Midbrain (tissue), 1 donor: ENCODE results near the gene SDC3.

Experiments
- DNase-seq: peaks from one replicate; lab custom pipeline; 2025; lab: John Stamatoyannopoulos, UW

SDC3 gene

GRCh38 chr1:30847358-30847972, 61.1 kb downstream of the SDC3 start:
- peak; percentile 79 for DNase-seq

DNA sequence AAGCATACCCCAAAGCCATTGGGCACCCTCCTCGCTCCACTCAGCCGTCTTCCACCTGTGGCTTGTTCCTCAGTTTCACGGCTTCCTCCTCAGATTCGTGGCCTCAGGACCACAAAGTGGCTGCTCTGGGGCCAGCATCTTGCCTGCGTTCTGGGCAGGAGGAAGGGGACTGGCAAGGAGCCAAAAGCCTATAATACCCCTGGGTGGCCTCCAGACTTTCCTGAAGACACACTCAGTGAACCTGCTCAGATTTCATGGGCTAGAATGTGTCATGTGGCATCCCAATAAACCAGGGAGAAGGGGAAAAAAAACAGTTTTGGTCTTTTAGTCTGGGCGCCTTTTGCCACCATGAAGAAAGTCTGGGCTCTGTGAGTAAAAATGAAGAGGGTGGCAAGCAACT, 62.0 kb downstream of the SDC3 start:
- no peak for DNase-seq

DNA sequence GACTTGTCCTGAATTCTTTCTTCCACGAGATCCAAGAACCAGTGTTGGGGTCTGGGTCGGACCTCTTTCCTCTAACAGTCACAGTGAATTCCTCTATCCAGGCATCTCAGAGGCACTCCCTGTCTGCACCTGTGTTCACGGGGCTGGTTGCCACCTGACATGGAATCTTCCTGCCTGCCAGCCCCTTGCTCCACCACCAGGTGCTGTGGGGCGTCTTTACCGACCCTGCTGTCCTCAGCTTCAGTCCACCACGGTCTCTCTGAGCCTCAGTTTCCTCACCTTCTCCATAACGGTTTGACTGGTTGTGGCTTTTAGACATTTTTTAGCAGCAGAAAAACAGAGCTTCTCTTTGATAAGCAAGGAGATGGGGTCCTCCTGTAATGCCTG, 62.7 kb downstream of the SDC3 start:
- no peak for DNase-seq

- DNase-seq = no peak
These were observed 63.2 kb downstream of the SDC3 start for GRCh38 chr1:30845237-30845903.

DNA sequence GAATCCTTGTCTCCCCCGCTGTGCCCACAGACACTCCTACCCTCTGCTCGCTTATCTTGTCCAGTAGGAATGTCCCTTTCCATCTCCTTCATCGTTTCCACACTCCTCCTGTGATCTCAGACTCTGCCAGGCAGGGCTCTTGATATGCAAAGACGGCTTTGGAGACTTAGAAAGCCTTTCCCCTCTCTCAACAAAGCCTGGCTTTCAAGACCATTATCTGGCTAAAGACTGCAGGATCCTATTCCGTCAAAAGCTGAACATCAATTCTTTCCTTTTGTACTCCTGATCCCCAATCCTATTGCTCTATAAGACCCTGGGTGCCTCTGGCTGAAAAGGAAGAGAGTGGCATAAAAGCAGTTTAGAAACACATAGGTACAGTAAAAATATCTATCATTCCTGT, 63.9 kb downstream of the SDC3 start:
- DNase-seq = no peak

DNA sequence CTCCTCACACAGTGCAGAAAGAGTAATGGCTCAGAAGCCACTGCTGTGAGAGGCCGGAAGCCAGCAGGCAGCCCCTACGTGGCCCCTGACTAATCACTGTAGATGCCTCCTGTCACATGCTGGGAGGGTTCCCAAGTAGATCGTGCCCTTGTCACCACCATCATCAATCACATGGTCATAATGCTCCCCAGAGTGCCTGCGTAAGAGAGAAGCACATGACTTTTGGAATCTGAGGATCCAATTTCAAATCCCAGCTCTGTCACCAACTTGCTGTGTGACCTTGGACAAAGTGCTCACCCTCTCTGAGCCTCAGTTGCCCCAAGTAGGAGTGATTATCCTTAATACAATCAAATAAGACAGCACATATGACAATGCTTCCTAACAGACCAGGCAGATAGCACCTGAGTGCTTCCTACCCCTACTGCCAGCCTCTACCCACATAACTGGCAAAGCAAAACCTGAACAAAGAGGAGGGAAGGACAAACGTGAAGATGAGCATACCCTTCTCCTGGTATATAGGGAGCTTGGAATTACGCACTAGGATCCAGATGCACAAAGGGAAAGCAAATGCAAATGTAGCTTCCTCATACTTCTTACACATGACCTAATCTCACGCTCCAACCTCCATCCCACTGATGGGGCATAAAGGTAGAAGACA, 65.7 kb downstream of the SDC3 start:
- DNase-seq = no peak

GRCh38 chr1:30840904-30841598, 67.5 kb downstream of the SDC3 start:
- no peak for DNase-seq

DNA sequence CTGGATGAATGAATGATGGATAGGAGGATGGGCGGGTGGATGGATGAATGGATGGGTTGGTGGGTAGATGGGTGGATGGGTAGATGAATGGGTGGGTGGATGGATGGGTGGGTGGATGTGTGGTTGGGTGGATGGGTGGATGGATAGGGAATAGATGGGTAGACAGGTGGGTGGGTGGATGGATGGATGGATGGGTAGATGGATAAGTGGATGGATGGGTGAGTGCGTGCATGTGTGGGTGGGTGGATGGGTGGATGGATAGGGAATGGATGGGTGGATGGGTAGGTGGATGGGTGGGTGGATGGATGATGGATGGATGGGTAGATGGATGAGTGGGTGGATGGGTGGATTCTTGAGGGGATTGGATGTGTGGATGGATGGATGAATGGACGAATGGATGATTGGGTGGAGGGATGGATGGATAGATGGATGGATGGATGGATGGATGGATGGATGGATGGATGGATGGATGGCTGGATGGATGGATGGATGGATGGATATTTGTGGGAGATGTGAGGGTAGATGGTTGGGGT, 68.7 kb downstream of the SDC3 start:
- no peak for DNase-seq

DNA sequence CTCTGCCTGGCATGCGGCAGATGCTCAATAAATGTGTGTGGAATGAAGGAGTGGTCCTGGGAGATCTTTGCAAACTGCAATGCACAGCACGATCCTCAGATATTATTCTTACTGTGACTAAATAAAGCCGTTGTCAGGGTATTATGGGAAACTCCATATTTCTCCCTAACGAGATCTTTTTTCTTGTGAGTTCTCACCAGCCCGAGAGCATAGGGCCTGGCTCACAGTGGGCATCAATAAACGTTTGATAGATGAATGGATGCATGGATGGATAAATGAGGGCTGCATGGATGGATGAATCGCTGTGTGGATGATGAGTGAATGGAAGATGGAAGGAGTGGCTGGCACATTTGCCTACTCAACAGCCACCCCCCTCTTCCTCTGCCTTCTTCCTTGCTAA, 69.6 kb downstream of the SDC3 start:
- no peak for DNase-seq

DNA sequence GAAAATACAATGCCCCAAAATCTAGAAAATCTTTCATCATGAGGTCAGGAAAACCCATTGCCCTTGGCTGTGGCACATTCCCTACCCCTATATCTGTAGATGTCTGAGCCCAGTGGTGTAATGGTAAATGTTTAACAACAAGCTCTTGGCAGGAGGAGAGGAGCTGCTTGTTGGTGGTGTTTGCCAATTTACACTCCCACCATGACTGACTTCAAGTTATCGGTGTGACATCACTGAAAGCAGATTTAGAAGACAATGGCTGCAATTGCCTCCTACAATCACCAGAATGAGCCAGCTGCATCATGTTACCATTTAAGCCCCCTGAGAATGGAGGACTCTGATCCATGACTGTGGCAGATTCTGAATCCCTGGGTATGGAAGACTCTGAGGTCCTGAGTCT, 70.9 kb downstream of the SDC3 start:
- DNase-seq = no peak

- no peak for DNase-seq
These were observed 74.3 kb downstream of the SDC3 start for GRCh38 chr1:30834253-30834652.

- no peak for DNase-seq
These were observed 78.0 kb downstream of the SDC3 start for GRCh38 chr1:30830537-30830936.

GRCh38 chr1:30829889-30830288, 78.7 kb downstream of the SDC3 start:
- DNase-seq = no peak

DNA sequence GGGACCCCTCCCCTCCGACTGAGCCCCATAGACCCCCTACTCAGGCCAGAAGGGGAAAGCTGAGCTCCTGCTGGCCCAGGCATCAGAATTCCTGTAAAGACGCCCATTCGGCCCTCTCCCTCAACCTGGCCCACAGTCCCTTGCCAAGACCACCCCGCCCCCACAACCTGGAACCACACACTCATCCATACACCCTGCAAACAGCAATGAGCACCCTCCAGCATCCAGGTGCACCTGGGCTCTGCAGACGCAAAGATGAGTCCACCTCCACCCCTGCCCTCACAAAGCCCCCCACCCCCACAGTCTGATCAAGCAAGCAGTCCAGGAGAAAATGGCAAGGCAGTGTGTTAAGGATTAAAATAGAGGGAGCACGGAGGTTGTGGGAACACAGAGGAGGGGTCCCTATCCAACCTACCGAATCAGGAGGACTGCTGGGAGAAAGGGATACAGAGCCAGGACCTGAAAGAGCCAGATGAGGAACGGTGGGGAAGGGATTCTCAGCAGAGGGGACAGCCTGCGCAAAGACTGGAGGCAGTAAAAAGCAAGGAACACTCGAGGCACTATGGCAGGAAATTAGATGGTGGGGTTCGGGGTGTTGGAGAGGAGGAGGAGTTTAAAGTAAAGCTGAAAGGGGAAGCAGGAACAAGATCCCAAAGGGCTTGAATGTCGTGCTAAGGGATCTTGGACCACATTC, 83.7 kb downstream of the SDC3 start:
- no peak for DNase-seq

- peak; percentile 99 for DNase-seq
These were observed 84.4 kb downstream of the SDC3 start for GRCh38 chr1:30823969-30824735.

DNA sequence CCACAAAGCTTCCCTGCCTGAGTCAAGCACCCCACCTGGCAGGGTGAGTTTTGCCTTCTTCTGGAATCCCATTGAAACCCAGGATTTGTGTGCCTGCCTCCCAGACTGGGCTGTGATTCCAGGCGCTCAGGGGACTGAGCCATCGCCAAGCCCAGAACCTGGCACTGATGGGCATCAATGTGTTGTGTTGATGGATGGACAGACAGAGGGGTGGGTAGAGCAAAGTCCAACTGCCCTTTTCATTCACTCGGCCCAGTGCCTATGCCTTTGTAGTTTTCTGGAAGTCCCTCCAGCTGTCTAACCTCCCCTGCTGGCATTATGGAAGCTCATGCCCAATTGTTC, 85.0 kb downstream of the SDC3 start:
- peak; percentile 68 for DNase-seq

DNA sequence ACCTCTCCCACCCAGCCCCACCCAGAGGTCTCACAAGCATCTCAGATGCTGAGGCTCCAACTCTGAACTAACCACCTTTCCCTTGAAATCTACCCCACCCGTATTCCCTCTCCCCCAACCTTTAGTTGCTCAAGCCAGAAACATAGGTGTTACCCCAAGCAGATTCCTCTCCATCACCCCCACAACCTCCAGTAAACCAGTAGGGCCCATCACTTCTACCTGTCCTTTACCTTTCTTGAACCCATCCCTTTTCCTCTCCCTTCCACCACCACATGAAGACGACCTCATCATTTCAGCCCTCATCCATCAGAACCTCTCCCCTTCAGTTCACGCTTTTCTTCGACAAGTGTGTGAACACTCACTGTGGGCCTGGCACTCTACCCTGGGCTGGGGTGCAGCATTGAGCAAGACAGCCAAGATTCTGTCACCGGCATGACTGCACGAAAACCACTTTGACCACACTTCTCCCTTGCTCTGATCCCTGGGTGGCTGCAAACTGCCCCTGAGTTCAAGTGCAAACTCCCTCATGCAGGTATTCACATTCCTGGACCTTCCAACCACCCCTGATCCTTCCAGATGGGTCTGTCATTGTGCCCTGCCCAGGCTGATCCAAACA, 85.5 kb downstream of the SDC3 start:
- DNase-seq = no peak

DNA sequence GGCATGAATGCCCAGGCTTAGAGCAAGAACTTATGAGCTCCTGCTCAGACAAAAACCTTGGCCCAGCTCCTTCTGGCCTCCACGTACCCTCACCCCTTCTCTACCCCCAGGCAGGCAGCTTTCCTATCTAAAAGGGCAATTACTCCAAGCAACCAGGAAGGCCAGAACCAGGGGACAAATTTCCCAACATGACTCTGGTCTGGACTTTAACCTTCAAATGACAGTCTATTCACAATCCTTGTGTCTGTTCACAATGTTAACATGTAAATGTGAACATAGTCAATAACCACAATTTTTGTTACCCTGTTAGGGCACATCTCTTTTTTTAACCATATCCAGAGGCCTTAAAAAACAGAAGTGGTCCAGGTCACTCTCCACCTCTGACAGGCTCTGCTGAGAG, 86.6 kb downstream of the SDC3 start:
- no peak for DNase-seq

DNA sequence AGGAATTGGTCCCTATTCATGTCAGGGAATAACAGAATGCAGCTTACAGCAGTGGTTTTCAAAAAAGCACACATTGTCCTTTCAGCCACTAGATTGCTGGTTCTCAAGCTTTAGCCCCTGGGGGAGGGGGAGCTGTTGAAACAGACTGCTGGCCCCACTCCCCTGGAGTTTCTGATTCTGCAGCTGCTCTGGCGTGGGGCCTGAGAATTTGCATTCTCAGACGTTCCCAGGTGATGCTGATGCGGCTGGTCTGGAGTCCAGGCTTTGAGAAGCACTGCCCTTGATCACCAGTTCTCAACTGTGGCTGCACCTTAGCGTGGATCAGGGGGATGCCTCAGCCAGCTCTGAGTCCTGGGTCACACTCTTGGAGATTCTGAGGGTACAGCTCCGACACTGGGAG, 88.3 kb downstream of the SDC3 start:
- DNase-seq = no peak
